Measurements from ENCODE around the gene HOXD9.

Gene HOXD9

GRCh38 chr2:176157499-176158185 is 35.1 kb downstream of the HOXD9 start:
- DNase-seq: no peak

GRCh38 chr2:176158186-176158591 is 35.7 kb downstream of the HOXD9 start:
- DNase-seq: no peak

GRCh38 chr2:176158855-176159662 is 36.5 kb downstream of the HOXD9 start:
- no peak for DNase-seq

GRCh38 chr2:176159663-176160250 is 37.2 kb downstream of the HOXD9 start:
- DNase-seq: no peak

GRCh38 chr2:176160251-176160985 is 37.9 kb downstream of the HOXD9 start:
- DNase-seq: no peak

- no peak for DNase-seq
These were observed 38.7 kb downstream of the HOXD9 start for GRCh38 chr2:176160986-176161824.

- no peak for DNase-seq
These were observed 39.5 kb downstream of the HOXD9 start for GRCh38 chr2:176161825-176162626.

- DNase-seq: no peak
These were observed 40.6 kb downstream of the HOXD9 start for GRCh38 chr2:176162911-176163671.

- no peak for DNase-seq
These were observed 41.1 kb downstream of the HOXD9 start for GRCh38 chr2:176163672-176164056.

- DNase-seq: no peak
These were observed 41.7 kb downstream of the HOXD9 start for GRCh38 chr2:176164201-176164600.

- no peak for DNase-seq
These were observed 42.3 kb downstream of the HOXD9 start for GRCh38 chr2:176164611-176165369.

GRCh38 chr2:176165370-176166050 is 43.0 kb downstream of the HOXD9 start:
- DNase-seq: no peak

- no peak for DNase-seq
These were observed 43.8 kb downstream of the HOXD9 start for GRCh38 chr2:176166272-176166671.

- no peak for DNase-seq
These were observed 44.9 kb downstream of the HOXD9 start for GRCh38 chr2:176167398-176167797.

GRCh38 chr2:176169181-176169580 is 46.7 kb downstream of the HOXD9 start:
- DNase-seq: no peak

- no peak for DNase-seq
These were observed 47.2 kb downstream of the HOXD9 start for GRCh38 chr2:176169711-176170110.

- DNase-seq: no peak
These were observed 48.2 kb downstream of the HOXD9 start for GRCh38 chr2:176170602-176171305.

- no peak for DNase-seq
These were observed 49.0 kb downstream of the HOXD9 start for GRCh38 chr2:176171351-176172006.
